HG02938 (cell line): ENCODE measurements around the gene SLC27A4.

ENCODE experiments used
- ATAC-seq: cut with Tn5 transposase; IDR thresholded peaks from one replicate; pipeline ENCODE4 v1.9.1; 2021; ENCODE audit warnings: mild to moderate bottlenecking, moderate library complexity; ENCODE audit not compliant: unreplicated experiment

SLC27A4 gene

DNA sequence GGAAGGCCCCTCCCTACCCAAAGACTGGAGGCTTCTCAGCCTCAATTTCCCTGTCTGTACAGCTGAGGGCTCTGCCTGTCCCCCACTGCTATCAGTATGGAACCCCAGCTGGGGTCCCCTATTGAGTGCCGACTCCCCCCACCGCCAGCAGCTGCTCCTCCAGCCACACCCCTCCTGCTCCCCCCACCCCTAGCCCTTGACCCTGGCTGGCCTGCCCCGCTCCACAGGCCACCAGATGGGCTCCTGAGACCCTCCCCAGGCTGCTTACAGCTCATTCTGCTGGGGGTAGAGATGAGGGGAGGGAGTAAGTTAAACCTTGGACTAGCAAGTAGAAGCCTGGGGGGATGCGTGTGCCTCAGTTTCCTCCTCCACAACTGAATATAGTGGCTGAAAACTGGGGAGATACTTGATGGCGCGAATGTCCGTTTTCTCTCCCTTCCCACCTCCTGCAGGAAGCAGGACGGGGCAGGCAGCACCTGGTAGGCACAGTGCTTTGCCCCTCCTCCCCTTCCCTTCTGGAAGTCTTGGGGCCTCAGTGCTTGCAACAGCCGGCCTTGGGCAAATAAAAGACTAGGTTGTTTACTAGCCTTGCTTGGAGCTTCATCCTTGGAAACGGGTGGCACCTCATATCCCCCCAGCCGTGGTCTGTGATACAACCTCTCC lies 50.0 kb downstream of the SLC27A4 start:
- ATAC-seq: no peak

DNA sequence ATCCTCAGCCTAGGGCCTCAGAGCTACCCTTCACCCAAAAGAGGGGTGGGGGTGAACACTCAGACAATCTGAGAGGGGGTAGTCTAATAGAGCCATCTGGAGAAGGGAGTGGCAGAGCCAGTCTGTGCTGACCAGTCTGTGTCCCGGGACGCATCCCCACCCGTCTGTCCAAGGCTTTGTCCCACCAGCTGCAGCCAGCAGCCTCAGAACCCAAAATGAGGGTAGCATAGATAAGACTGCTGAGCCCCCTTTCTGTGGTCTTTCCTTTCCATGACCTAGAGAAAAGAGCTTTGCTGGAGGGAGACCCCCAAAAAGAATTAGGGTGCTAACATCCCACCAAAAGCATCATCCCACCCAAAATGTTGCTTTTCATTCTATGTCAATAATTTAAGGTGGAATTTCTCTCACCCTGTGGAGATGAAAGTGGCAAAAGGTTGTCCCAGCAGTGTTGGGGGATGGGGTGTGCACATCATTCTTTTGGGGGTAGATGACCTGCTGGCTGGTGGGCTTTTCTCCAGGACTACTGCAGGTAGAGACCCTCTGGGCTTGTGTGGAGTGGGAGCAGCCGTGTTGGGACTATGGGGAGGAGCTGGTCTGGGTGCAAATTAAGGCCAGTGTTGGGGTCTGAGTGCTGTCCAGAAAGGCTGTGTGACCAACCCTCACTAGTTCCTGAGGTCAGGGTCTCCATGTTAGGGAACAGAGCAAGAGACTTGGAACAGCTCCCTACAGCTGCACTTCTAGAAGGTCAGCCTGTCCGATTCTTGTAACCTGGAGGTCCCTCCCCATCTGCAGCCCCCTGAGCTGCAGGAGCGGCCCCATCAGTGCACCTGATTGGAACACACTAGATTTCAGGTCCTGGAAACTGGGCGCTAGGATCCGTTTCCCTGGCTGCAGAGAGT lies 50.7 kb downstream of the SLC27A4 start:
- no peak for ATAC-seq

DNA sequence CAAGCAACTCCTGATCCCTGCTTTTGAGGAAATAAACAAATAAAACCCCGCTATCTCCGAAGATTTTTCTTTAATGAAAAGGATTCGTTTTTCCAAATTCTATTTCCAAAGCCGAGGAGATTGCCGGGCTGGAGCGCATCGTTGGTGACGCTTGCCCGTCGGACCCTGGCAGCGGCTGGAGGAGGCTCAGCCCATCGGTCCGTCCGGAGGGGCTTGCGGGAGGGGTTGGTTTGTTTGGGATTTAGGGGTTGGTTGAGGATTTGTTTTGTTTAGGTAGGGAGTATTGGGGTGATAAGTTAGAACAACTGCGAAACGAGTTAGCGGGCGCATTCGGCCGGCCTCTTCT lies 51.6 kb downstream of the SLC27A4 start:
- ATAC-seq: no peak

DNA sequence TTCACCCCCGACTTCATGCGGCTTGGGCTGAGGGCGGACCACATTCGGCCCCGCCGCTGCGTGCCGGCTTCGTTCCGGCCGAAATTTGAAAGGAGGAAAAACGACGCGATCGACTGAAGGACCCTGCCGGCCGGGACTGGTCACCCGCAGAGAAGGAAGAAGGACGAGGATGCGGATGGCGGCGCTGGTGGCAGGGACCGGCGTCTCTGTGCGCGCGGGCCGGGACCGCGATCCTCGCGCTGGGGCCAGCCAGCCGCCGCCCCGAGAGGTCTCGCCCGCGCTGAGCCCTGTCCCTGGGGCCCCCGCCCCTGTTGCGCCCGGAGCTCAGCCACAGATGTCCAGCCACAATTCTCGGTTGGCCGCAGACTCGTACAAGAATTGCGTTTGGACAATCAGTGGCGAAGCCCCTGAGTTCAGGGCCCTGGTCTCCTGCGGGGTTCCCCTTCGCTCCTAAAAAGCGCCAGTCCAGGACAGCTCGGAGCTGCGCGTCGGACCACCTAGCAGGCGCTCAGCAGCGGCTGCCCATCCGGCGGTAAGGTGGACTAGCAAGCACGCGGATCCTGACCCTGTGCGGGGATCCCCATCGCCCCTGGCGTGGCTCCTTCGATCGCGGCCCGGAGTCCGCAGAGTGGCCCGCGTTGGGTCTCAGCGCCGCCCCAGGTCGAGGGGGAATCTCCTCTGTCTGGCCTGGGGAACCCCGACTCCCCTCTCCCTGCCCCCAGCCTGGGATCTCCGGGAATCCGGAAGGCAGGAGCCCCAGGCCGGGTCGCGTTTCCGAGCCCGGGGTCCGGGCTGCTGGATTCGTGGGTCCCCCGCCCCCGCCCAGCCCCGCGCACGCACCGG lies 52.2 kb downstream of the SLC27A4 start:
- no peak for ATAC-seq

DNA sequence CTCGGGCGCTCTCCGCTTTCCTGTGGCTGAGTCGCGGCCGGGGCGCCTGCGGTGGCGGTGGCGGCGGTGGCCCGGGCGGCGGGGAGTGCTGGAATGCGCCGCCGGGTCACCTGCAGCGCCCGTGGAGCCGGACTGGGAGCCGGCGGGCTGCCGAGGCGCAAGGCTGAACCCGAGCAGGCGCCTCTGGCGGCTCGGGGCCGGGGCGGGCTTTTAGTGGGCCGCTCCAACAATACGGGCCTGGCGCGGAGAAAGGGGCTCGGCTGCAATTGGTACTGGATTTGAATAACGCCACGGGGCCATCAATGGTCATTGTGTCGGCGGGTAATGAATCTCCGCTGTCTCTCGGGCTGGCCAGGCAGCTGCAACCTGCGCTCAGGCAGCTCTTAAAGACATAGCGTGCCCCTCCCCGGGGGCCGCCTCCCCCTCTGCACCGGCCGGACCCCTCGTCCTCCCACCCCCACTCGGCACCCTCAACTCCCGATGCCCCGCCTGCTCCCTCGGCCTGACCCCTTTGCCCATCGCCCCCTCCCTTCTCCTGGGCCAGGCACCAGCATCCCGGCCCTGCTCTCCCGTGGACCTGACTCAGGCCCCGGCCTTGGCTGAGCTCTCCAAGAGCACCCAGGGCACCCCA lies 52.9 kb downstream of the SLC27A4 start:
- ATAC-seq: no peak

DNA sequence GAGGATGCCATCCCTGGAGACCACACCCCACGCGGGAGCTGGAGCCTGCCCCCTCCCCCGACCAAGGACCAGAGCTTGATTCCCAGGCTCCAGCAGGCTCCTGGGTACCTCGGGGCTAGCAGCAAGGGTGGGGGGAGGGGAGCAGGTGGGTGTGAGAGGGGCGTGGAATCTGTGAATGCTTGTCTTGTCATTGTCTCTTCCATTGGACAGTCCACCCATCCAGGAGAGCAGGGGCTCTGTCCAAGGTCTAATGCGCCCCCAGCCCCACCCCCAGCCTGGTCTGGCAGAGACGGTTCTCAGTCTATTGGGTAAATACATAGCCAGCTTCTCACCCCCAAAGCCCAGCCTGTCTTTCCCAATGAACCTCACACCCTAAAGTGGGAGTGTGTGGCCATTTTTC lies 53.6 kb downstream of the SLC27A4 start:
- ATAC-seq: no peak

DNA sequence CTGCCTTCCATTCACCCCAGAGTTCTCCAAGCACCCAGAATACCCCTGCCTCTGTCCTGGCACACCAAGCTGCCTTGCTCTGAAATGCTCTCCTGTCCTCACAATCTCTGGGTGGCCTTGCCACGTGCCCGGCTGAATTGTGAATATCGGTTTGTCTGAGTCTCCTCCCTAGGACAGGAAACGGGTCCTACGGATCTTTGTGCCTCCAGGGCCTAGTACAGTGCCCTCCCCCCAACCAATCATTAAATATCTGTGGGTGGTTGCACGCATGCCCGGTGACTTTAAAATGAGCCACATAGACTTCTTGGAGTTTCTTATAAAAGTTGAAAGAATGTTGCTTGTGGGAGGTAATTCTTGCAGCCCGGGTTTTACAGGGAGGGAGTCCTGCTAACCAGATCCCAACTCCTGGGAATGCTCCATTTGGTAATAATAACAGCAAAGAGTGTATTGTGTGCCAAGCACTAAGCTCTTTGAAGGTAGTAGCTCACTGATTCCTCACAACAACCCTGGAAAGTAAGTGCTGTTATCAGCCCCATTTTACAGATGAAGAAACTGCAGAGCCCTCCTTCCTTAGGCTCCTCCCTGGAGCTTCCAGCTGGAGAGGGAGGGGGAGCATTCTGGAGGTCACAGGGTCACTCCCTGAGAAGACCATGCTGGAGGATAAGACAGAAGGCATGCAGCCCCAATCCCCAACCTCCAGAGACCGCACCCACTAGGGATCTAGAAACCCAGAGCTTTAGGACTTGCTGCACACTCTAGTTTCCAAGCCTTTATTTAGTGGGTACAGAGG lies 54.2 kb downstream of the SLC27A4 start:
- ATAC-seq: no peak

DNA sequence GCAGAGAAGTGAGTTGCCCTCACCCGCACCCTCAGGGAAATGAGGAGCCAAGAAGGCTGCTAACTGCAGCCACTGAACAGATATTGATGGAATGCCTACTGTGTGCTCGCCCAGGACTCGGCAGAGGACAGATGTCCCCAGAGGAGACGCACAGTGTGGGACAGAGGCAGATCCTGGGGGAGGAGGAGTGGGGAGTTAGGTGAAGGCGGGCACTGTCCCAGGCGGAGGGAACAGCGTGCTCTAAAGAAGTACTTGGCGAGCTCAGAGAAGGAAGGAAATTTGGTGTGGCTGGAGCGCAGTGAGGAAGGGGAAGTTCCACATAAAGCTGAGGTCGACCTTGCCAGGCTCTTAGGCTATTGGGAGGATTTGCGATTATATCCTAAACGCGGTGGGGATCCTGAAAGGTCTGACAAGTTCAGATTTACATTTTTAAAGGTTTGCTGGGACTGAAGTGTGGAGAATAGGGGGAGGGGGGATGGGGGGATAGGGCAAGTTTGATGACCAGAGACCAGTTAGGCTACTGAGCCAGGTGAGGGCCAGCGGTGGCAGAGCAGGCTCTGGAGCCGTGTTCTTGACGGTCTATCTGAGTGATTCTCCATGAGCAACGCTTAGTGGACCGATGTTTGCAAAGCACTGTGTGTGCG lies 56.8 kb downstream of the SLC27A4 start:
- no peak for ATAC-seq

DNA sequence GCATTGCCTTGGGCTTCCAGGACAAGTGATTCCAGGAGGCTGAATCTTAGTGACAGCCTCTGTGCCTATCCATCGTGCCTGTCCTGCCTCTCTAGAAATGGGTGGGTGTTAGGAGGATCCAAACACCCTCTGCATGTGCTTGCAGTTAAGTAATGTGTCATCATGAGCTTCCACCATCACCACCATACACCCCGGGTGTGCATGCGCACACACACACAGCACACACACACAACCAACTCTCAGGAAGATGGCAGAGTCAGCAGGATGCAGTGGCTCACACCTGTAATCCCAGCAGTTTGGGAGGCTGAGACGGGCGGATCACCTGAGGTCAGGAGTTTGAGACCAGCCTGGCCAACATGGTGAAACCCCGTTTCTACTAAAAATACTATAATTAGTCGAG lies 57.5 kb downstream of the SLC27A4 start:
- ATAC-seq: no peak

DNA sequence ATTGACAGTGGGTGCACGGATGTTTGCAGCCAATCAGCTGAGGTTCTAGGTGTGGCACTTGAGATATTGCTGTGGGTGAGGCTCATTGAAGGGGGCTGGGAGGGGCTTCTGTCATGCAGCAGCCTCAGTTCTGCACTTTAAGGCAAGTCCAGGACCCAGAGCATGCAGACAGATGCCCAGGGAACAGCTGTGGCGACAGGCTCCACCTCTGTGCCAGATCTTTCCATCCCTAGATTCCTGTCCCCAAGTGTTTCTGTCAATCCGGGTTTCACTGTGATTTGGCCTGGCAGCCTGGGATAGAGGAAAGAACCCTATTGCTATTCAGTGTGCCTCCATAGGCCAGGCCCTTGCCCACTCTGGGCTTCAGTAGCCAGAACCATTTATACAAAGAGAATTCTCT lies 59.5 kb downstream of the SLC27A4 start:
- ATAC-seq: no peak

DNA sequence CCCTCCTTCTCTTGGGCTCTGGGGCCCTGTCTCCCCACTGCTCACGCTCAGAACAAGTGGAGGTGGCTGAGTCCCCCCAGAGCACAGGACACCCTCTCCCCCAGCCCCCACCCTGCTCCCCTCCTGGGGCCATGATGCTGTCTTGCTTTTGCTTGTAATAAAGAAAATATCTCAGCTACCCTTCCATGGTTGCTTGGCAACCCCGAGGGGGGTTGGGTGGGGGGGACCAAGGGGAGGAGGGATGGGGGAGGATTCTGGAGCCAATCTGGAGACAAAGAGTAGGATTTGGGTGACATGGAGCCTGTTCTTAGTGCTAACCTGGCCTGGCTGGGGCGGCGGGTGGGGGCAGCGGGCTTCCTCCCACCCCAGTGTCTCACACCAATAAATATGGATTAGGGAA lies 64.2 kb downstream of the SLC27A4 start:
- ATAC-seq: no peak

DNA sequence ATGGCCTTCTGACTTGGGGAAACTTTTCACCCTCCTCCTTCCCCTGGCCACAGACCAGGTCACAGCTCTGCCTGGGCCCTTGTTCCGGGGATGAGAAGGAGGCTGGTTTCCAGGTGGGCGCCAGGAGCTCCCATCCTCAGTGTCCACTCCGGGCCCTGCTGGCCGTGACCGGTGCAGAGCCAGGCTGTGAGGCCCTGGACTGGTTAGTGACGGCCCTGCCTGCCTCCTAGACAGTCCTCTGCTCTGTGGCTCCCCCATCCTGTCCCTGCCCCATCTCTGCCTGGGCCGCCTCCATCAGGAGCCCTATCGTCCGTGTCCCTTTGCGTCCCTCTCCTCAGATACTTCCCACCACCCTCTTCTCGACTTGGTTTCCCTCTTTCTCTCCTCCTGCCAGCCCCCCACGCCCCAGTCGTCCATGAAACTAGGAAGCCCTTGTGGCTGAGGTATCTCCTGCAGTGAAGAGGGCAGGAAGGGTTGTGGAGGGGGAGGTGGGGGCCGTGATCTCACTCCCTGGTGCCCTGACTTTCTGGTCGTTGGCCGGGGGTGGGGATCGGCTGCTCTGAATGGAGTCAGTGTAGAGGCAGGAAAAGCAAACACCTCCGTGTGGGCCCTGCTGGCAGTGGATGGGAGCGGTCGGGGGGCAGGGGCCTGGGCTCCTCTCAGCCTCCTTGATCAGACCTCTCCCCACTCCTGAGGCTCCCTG lies 64.9 kb downstream of the SLC27A4 start:
- no peak for ATAC-seq

DNA sequence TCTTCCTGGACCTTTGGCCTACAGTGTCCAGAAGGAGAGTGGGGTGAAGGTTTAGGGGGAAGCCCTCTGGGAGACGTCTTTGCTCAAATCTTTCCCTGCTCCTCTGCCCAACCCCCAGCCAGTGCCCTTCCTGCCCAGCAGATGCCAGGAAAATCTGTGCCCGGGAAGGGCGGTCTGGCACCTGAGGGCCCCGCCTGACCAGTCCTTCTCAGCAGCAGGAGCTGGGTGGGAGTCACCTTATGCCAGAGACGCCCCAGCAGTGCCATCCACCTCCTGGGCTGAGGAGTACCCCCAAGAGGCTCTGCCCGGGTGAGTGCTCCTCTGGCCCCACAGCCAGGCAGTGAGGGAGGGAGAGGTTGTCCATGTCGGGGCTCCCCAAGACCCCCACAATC lies 65.4 kb downstream of the SLC27A4 start:
- ATAC-seq: no peak

DNA sequence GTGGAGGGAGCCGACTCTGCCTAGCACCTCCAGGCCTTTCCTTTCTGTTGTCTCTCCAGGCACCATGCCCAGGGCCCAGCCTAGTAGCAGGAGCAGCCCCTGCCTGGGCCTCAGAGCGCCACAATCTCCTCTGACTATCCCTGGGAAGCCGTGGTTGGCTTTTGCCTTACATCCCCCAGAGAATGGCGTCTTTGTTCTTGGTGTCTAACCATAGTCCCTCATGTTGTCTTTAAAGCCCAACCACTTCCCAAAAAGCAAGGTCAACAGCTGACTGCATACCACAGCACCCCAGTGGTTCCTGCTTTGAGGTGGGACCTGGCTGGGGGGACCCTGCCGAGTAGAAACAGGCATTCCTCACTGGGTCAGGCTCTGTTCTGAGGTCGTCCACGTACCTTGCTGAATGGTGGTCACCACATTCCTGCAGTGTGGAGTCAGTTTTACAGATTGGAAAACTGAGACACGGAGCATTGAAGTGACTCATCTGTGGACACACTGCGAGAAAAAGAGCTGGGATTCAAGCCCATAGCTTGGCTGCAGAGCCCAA lies 66.6 kb downstream of the SLC27A4 start:
- no peak for ATAC-seq

DNA sequence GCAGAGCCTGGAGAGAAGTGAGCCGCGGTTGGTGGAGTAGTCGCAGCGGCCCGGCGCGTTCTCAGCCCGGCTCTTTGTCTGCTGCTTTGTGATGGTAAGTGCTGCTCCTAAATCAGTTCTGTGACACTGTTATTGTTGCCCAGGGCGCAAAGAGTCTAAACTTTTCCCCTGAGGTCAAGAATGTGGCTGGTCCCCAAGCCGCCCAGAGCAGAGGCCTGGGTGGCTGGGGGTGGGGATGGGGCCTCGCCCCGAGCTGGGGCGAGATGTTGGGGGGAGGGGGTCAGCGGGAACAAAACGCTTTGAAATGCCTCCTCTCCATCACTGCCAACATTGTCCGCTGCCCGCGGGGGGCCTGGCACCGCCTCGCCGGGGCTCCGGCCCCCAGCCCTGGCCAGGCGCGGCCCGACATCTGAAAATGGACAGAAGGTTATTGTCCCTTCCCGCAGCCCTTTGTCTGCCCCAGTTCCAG lies 68.7 kb downstream of the SLC27A4 start:
- ATAC-seq: no peak

DNA sequence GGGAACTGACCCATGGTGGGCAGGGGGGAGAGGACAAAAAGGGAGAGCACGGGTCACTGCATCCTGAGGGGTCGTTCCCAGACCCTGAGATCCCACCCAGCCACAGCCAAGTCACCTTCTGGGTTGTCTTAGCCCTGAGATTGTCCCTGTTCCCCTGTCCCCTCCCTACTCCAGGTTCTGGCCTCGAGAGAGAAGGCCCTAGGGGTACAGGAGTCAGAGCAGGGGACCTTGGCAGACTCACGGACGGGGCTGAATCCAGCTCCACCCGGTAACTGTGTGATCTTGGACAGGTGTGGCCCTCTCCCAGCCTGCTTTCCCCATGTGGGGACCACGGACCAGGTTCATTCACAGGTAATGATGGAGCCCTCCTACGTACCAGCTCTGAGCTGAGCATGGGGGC lies 69.1 kb downstream of the SLC27A4 start:
- no peak for ATAC-seq

DNA sequence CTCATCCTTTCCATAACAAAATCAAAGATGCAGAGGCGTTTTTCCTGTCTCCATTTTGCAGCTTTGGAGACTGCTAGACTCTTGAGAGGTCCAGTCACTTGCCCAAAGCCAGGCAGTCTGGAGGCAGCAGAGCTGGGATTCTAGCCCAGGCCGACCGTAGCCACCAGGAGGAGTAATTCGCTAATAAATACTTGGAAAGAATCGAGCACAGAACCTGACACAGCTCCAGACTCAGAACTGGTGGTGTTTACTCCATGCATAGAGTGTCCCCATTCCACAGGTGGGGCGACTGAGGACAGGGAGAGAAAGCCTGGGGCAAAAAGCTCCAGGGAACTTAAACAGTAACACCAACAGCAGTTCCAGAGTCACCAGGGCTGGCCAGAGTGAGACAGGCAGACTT lies 69.7 kb downstream of the SLC27A4 start:
- no peak for ATAC-seq
